K562 (cell line): ENCODE results near the gene SUCLG1.

ENCODE experiments used
- CCAR2 ChIP-seq: fragments of 200-400 bp; formaldehyde crosslinking; IDR thresholded peaks from 2 replicates; pipeline ENCODE4 v1.6.1; 2017; ENCODE audit warnings: mild to moderate bottlenecking, low read depth, low read length
- CHD2 ChIP-seq: IDR thresholded peaks from 2 replicates; pipeline ENCODE4 v1.6.1; 2011; ENCODE audit warnings: low read depth, low read length
- CXXC5 ChIP-seq: fragments of 250-450 bp; sonication (Bioruptor Pico); IDR thresholded peaks from 2 replicates; pipeline ENCODE4 v1.8.0; 2022; ENCODE audit warnings: inconsistent platforms, mild to moderate bottlenecking, moderate library complexity
- POLR2A ChIP-seq: fragments of 450-650 bp; conservative IDR thresholded peaks from 2 replicates; pipeline ENCODE4 v1.6.1; 2016
- POLR2AphosphoS5 ChIP-seq: IDR thresholded peaks from 2 replicates; pipeline ENCODE4 v1.6.1; 2011; ENCODE audit warnings: mild to moderate bottlenecking, low read depth, low read length, moderate library complexity; ENCODE audit not compliant: control insufficient read depth, insufficient read depth
- RAD21 ChIP-seq, 2 experiments: fragments of 250-450 bp in 1 of 2; fragments of 450-650 bp in 1 of 2; sonication (Bioruptor Pico) in 1 of 2; formaldehyde crosslinking in 1 of 2; IDR thresholded peaks in 1 of 2; conservative IDR thresholded peaks in 1 of 2; 2 replicates each; pipeline versions ENCODE4 v1.4.0 to v1.8.0; 2020 to 2022; ENCODE audit warnings: mild to moderate bottlenecking in 2 of 2, moderate library complexity in 1 of 2
- RBBP5 ChIP-seq: fragments of 200-600 bp; sonication (generic); IDR thresholded peaks from 2 replicates; pipeline ENCODE4 v1.6.1; 2012; ENCODE audit warnings: borderline replicate concordance, mild to moderate bottlenecking, low read length, control low read depth, inconsistent platforms; ENCODE audit not compliant: insufficient read depth, poor library complexity, severe bottlenecking
- SP2 ChIP-seq: IDR thresholded peaks from 2 replicates; pipeline ENCODE4 v1.6.1; 2011; ENCODE audit warnings: mild to moderate bottlenecking, low read depth, low read length, moderate library complexity; ENCODE audit not compliant: poor library complexity, severe bottlenecking; ENCODE audit errors: extremely low read depth
- ZBTB1 ChIP-seq: sonication (generic); formaldehyde crosslinking; IDR thresholded peaks from 2 replicates; pipeline ENCODE4 v1.8.1; 2023; ENCODE audit warnings: missing genetic modification reagents, low read depth, mild to moderate bottlenecking, borderline replicate concordance
- ZNF24 ChIP-seq: fragments of 450-650 bp; IDR thresholded peaks from 2 replicates; pipeline ENCODE4 v1.6.1; 2016

GRCh38 chr2:84450288-84451227, 8.5 kb downstream of the SUCLG1 start:
- no peak for TF ChIP-seq RAD21 (CRISPR knock-in tag; conservative IDR thresholded peaks at IDR 0.05 in 1 of 2, IDR thresholded peaks at IDR 0.05 in 1 of 2)
- TF ChIP-seq CHD2: no peak
- TF ChIP-seq POLR2AphosphoS5: no peak
- TF ChIP-seq ZNF24: no peak
- TF ChIP-seq RBBP5: no peak
- no peak for TF ChIP-seq SP2
- TF ChIP-seq CCAR2: no peak
- no peak for TF ChIP-seq POLR2A
- no peak for TF ChIP-seq CXXC5 (CRISPR knock-in tag)
- TF ChIP-seq ZBTB1: no peak
